DMS79 (cell line): ENCODE measurements around the gene KCTD19.
A peak's percentile ranks its signal among the peaks of the same experiment; 100 is the strongest.

Experiments used
- DNase-seq: peaks from one replicate; lab custom pipeline; 2025; lab: John Stamatoyannopoulos, UW

KCTD19 gene

DNA sequence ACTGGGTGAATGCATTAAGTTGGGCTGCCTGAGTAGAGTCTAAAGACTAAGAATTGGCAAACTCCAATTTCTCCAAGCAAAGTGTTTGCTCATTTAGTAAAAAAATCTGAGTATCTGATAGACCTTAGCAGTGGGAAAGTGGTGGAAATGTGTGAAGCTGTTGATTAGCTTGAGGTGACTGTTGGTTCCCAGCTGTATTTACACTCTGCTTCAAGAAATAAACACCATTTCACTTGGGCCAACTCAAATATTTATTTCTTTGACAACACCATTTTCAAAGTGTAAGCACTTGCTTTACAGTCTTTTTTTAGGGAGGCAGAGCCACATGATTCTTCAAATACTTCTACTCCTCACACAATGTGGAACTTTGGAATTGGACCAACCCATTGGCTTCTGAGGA, 8.7 kb downstream of the KCTD19 start:
- no peak for DNase-seq

DNA sequence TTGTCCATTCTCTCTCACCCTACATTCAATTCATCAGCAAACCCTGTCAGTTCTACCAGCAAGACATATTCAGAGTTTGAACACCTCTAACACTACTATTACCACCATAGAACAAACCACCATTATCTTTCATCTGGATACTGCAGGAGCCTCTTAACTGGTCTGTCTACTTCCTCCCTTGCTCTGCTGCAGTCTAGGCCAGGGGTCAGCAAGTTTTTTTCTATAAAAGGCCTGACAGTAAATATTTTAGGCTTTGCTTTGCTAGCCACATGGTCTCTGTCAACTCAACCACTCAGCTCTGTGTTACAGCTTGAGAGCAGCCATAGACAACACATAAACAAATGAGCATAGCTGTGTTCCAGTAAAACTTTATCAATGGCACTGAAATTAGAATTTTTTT, 13.8 kb downstream of the KCTD19 start:
- no peak for DNase-seq

DNA sequence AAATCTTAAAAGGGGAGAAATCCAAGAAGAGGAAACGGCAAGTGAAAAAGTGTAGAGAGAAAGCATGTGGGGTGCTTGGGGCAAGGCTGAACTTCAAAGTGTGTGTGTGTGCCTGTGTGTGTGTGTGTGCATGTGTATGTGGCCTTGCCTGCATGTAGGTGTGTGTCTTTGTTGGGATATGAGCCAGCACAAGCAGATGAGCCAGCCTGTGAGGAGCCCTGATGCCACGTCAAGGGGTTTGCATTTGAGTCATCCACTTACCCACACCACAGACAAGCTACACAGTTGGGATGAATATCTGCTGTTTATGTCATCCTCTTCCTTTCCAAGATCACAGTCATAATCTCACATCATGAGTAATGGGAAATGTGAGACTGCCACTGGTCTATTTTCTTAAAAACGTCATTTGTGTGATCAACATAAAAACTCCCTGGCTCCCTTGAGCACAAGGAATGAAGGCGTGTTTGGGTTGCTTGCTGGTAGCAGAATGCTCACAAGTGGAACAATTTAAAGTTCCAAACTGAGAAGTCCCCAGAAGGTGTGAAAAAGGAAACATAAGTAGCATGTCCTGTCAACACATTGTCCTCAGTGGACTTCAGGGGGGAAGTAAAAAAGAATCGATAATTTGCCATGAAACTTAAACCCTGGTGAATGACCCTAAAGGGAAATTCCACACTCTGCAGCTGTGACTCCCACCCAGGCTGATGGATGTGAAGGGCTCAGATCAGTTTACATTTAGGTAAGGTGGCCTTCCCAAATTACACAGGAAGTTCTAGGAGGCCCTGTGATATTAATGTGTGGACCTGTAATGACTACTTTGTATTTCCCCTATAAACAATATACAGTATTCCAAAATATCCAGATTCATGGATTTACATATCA, 14.7 kb downstream of the KCTD19 start:
- DNase-seq, result no peak

DNA sequence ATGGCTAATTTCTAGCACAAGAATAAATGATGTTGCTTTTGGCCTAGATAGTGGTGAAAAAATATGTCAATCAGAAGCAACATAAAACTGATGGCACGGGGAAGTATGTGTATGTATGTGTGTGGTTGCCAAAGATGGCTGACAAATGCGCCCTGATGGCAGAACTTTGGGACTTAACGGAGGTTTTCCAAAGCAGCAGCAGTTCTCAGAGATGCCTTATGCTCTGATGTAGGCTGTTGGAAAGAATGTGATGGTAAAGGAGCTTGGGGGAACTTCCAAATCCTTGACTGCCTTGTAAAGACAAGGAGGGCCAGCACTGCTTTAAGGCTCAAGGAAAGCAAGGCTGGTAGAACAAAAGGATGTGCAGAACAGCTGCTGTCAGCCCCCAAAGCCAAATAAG, 16.0 kb downstream of the KCTD19 start:
- DNase-seq, result no peak

DNA sequence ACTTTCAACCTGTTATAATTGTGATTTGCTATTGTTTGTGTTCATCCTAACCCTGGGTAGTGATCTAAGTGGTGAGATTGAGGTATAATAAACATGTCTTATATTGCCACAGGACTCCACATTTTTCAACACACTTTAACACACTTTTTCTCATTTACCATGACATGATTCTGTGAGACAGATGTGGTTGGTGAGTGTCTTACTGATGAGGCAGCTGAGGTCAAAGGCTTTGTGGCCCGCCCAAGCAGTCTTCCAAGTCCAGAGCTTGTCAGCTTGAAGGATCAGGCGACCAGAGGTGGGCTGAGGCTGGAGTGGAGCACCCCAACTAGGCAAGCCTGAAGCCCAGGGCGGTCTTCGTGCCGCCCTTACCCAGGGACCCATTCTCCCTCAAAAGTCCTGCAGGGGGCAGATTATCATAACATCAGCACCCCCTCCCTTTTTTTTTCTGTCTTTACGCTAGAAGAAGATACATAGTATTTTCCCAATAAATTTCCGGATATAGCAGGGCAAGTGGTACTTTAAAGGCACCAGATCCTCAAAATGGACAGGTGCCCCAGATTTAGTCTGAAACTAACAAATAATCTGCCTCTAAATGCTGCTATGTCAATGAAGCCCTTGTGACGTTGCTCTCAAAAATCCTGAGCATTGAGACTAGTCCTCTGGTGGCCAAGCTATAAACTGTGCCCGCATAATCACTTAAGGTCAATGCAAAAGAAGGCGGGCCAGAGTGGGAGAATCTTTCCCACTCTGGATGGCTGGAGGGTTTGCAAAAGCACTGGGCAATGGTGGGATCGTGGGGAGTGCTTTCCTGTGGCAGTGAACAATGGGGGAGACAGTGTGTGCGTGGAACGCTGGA, 21.1 kb downstream of the KCTD19 start:
- no peak for DNase-seq

DNA sequence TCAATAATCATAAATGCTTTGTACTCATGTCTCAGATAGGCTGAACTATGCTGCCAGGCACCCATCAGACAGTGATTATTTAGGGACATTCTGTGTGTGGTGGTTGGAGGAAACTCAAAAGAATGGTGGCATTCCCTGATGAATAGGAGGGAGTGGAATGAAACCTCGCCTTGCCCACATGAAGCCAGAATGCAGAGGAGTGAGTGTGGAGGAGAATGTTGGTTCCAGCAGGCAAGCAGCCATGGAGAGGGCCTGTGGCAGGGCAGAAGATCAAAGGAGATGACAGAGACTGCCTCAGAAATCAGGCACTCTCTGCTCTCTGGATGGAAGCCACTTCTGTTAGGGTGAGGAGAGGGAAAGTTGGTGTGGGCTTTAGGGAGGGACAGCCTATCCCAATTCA, 22.5 kb downstream of the KCTD19 start:
- no peak for DNase-seq

DNA sequence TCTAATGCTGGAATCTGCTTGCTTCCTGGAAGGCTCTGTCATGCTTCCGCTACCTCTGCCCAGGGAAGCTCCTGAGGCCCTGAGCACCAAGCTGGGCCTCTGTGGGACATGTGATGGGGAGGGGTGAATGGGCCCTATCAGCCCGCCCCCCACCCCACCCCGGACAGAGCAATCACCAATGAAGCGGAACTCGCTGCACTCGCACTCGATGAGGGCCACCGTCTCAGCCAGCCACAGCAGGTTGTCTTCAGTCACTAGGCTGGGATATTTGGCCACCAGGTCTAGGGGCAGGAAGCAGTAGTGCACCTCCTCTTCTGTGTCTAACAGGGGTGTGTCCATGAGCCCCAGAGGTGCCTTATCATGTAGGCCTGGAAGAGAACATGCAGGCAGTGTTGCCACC, 23.6 kb downstream of the KCTD19 start:
- DNase-seq, result no peak

DNA sequence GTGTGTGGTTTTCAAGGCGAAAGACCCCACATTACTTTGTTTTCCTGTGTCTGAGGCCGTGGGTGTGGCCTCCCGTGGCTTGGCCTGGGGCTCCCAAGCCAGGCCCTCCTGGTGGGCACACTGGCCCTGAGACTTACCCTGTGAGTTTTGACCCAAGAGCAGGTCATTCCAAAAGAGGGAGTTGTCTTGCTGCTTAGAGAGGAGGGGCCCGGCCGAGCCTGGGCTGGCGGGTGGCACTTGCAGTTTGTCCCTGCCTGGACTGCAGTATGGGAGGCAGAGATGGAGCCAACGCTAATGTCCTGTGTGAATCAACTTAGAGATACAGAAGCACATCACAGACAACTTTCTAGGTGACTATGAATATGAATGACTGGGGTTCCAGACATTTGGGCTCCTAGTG, 24.5 kb downstream of the KCTD19 start:
- DNase-seq, result no peak

DNA sequence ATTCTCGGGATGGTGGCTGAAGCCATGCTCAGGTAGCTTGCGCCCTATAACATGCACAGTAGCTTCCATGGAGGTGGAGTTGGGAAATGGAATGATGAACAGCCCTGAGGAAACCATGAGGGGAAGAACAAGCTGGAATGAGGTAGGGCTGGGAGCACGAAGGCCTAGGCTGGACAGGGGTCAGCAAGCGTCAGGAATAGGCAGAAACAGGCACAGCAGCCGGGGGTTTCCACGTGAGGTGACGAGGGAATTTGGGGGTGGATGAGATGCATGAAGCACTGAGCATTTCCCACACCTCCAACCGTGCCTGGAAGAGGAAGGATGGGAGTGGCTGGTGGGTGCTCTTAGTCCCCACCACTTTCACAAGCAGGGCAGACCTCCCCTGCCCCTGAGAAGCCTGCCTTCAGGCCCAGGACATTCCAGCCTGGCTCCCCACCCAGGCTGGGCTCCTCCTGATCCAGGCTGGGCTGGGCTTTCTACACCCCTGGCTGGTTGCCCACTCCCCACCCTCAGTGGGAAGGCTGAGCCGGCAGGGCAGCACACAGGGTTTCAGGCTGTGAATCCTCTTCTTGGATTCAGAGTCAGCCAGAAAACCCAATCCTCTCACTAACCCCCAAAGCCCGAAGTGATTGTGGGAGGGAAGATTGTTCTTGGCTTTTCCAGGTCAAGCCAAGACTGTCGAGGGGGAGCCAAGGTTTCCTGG, 25.3 kb downstream of the KCTD19 start:
- no peak for DNase-seq

DNA sequence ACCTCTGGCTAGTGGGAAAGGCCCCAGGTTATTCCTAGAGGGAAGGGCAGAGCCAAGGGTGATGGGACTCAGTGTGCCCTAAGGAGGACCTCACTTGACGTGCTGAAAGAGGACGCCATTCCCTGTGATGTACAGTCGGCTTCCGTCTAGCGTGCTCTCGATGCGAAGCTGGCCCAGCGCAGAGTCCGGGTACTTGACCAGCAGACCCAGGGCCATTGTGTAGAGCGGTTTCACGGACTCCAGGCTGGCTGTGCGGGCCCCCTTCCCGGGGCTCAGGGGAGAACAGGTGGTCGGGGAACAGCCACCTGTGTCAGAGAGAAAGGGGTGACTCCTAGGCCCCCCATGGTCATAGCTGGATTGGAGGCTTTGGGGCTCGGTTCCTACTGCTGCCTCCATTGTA, 27.3 kb downstream of the KCTD19 start:
- no peak for DNase-seq

DNA sequence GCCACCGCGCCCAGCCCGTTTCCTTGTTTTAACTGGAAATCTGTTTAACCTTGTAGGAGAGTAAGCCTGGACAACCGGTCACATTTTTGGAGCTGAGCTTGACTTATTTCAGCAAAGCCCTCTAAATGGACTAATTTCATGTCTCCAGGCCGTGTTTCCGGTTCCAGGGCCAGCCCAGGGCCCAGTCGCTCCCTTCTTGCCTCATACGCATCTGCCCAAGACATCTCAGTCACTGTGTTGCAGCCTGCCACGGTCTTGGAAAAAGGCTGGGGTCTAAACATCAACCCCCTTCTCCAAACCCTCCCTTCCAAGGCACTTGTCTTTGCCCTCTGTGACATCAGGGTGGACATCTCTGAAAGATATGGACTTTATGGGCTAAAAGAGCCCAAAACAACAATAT, 28.3 kb downstream of the KCTD19 start:
- no peak for DNase-seq

DNA sequence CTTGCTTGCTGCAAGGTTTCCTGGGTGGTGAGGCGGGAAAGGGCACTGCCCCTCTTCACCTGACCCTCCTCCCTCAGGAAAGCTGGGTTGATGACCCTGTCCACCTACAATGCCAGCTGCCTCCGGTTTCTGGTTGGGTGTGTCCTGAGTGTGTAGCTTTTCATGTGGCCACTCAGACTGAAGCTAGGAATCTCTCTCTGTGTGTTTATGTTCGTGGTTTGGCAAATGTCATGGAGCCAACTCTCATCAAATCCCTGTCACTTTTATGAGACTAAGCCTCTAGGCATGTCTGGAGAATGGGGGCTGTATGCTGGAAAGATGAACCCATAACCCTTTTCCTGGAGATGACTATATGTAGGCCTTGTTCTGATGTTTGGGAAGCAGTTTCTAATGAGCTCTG, 30.1 kb downstream of the KCTD19 start:
- DNase-seq, result no peak

DNA sequence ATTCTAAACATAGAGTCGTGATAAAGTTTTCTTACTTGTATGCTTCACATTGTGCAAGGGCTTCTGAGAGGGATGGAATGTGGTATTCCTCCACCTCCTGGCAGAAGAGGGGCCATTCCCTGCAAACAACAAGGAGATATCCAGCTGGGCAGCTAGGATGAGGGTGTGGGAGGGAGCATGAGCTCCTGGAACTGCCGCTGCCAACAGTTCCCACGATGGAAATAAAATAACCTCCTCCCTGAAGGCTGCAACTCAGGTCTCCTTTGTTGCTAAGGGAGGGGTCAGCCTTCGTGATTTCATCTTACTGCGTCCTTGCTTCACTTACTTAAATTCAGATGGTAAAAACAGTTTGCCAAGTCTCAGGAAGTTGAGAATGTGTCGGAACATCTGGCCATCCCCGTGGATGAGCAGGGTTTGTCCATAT, 31.6 kb downstream of the KCTD19 start:
- no peak for DNase-seq

DNA sequence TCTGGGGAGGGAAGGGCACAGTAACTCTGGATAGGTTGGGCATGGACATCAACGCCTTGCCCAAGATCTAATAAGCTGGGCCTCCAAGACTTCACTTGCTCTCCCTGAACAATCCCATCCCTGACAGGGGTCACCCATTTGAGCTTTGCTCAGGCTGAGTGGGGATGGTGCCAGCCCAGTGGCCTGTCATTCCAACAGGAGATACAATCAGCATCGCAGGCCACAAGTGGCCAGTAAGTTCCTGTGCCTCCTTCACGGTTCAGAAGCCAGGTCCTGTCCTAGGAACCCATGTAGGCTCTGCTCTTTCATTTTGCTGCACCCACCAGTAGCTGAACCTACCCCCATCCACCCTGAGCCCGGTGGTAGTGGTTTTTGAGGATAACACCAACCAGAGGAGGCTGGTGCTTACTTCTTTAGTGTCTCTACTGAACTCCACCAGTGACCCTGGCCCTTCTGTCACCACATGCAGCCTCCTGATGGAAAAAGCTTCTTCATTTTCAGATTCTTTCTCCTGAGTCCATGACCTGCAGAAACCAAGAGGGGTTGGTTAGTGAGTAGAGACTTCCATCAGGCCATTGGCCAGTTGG, 32.3 kb downstream of the KCTD19 start:
- DNase-seq, result no peak

DNA sequence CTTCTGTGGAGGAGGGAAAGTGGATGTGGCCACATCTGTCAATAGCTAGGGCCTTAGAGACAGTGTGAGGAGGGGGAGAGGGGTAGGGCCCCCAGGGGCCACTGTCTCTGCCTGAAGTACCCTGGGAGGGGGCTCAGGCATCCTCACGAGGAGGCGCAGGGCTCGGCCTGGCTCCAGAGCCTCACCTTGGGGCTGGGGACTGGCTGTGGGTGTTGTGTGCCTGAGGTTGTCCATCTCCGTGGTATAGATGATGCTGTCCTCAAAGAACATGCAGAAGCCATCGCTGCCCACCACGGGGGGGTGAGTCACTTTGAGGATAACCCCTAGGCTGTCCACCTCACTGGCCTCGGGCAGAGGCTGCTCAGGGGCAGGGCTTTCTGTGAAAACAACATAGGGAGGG, 35.1 kb downstream of the KCTD19 start:
- no peak for DNase-seq

DNA sequence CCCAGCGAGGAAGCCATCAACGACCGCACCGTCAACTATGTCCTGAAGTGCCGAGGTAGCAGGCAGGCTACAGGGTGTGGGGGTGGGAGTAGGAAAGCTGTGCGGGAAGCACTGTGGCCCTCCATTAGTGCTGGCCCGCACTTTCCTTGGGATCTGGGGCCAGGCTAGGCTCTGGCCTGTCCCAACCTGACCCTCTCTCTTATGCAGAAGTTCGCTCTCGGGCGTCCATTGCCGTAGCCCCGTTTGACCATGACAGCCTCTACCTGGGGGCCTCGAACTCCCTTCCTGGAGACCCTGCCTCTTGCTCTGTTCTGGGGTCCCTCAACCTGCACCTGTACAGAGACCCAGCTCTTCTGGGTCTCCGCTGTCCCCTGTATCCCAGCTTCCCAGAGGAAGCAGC, 38.6 kb downstream of the KCTD19 start:
- DNase-seq, result no peak

DNA sequence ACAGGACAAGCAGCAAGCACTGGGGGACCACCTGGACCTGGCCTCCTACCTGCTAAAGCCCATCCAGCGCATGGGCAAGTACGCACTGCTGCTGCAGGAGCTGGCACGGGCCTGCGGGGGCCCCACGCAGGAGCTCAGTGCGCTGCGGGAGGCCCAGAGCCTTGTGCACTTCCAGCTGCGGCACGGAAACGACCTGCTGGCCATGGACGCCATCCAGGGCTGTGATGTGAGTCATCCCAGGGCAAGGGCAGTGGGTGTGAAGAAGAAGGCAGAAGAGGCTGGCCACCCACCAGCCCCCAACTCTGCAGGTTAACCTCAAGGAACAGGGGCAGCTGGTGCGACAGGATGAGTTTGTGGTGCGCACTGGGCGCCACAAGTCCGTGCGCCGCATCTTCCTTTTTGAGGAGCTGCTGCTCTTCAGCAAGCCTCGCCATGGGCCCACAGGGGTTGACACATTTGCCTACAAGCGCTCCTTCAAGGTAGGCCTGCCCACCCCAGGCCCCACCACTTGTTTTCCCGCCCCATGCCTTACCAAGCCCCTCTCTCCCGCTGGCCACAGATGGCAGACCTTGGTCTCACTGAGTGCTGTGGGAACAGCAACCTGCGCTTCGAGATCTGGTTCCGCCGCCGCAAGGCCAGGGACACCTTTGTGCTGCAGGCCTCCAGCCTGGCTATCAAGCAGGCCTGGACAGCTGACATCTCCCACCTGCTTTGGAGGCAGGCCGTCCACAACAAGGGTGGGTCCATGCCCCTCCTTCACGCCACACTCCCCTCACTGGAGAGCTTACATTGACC, 39.9 kb downstream of the KCTD19 start:
- DNase-seq, result no peak

DNA sequence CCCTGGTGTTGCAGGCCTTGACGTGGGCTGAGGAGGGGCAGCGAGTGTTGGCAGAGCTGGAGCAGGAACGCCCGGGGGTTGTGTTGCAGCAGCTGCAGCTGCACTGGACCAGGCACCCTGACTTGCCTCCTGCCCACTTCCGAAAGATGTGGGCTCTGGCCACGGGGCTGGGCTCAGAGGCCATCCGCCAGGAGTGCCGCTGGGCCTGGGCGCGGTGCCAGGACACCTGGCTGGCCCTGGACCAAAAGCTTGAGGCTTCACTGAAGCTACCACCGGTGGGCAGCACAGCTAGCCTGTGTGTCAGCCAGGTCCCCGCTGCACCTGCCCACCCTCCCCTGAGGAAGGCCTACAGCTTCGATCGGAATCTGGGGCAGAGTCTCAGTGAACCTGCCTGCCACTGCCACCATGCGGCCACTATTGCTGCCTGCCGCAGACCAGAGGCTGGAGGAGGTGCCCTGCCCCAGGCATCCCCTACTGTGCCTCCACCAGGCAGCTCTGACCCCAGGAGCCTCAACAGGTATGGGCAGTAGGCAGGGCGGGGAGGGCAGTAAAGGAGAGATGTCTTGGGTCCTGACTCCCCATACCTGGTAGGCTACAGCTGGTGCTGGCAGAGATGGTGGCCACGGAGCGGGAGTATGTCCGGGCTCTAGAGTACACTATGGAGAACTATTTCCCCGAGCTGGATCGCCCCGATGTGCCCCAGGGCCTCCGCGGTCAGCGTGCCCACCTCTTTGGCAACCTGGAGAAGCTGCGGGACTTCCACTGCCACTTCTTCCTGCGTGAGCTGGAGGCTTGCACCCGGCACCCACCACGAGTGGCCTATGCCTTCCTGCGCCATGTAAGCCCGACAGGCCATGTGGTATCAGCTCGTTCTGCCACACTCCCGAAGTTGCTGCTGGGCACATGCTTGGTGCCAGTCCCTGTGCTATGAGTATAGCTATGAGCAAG, 41.6 kb downstream of the KCTD19 start:
- peak; percentile 67 for DNase-seq

DNA sequence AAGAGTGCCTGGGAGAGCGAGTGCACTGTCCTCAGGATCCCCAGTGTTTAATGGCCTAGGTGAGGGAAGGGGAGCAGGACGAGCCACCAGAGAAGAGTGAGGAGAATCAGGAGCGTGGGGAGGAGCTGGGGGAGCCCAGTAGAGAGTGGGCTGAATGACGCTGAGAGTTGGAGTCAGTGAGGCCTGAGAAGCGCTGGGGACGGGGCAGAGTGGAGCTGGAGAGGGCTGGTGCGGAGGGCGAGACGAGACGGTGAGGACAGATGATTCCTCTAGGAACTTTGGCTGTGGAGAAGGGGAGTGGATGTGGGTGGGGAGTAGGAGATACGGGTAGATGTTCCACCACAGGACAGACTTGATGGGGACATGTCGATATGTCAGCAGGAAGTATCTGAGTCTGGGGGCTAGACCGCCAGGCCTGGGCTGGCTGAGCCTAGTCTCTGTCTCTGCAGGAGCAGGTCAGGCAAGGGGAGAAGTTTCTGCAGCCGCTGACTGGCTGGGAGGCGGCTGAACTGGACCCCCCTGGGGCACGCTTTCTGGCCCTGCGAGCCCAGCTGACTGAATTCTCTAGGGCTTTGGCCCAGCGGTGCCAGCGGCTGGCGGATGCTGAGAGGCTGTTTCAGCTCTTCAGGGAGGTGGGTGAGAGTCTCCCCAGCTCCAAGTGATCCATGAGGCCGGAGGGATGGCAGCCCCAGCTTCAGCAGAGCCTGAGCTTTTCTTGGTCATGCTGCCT, 42.5 kb downstream of the KCTD19 start:
- DNase-seq, result no peak
